Stimulated activated CD8-positive, alpha-beta memory T cell treated with anti-CD3 and anti-CD28 coated beads, Interleukin-4, amount 100 ng/mL, for 1 hour (primary cell): ENCODE results near the gene SLC22A7.

Experiments used
- DNase-seq, 2 donors: peaks; one replicate each; pipeline ENCODE4 v3.0.0-alpha.2; 2020; ENCODE audit warnings: low read depth in 2 of 2, low spot score in 1 of 2

SLC22A7 gene

DNA sequence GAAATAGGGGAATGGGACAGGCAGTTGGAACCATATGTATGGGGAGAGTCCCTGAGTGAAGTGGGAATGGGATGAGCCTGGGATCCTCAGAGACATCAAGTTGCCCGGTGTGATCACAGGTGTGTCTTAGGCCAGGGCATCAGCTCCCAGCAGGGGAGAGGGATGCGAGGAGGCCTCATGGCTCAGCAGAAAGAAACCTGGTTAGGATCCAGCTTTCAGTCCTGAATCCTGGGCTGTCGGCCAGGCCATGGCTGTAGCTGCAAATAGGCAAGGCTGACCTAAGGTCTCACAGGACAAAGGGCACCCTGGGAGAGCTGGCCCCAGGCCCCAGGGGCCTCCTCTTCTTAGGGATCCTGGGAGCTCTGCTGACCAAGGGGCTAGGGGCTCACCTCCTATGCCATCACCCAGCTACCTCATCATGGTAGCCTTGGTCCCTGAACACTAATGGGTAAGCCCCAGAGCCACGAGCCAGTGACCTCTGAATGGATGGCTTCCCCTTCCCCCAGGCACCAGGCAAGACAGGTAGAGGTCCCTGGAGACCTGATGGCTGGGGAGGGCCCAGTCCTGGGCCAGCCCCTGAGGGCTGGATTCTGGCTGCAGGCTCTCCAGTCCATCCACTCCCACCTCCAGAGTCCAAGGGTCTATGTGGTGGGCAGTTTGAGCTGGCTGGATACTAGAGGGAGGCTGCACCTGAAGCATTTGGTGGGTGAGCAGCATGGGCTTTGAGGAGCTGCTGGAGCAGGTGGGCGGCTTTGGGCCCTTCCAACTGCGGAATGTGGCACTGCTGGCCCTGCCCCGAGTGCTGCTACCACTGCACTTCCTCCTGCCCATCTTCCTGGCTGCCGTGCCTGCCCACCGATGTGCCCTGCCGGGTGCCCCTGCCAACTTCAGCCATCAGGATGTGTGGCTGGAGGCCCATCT is at the start of gene SLC22A7:
SLC22A7 (plus strand) TSS at position 617 of the 921 bp plus-strand sequence; CDS start at position 716, 99 bp downstream.
- DNase-seq: no peak

GRCh38 chr6:43248791-43249190 is 49.3 kb upstream of the SLC22A7 start:
- DNase-seq: no peak

- DNase-seq: no peak
Observed at GRCh38 chr6:43250992-43251373, 47.1 kb upstream of the SLC22A7 start.

- no peak for DNase-seq
Observed at GRCh38 chr6:43253401-43253800, 44.7 kb upstream of the SLC22A7 start.

- DNase-seq: no peak
Observed at GRCh38 chr6:43254138-43254817, 43.8 kb upstream of the SLC22A7 start.

DNA sequence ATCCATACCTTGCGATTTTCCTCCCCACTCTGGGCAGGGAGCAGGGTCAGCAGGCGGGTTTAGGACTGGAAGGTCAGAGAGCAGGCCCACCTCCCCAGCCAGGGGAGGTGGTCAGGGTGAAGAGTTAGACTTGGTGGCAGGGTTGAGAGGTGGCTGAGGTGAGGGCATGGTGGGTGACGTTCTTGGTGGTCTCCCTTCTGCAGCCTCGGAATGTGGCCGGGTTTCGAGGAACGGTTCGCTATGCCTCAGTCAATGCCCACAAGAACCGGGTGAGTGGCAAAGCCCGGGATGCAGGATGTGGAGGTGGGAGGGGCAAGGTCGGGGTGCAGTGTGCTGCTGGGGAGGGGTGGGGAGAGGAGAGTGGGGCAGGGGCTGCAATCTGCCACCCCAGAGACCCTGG is 43.2 kb upstream of the SLC22A7 start:
- DNase-seq: no peak

DNA sequence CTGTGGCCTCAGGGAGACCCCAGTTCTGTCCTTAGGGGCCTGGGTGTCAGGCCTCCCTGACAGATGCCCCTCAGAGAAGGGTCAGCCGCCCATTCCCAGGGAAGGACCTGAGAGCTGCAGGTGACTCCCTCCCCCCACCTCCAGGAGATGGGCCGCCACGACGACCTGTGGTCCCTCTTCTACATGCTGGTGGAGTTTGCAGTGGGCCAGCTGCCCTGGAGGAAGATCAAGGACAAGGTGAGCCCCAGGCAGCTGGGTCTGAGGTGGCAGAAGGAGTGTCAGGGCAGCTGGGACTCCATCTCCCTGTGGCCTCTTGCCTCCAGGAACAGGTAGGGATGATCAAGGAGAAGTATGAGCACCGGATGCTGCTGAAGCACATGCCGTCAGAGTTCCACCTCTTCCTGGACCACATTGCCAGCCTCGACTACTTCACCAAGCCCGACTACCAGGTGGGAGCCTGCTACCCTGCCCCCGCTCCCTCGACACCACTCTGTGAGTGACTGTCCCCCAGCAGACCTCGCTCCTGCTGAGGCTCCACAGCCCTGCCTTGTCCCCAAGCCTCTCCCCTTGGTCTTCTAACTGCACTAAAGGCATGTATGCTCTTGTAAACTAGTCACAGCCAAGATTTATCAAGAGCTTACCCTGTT is 42.5 kb upstream of the SLC22A7 start:
- DNase-seq: no peak

GRCh38 chr6:43256670-43257366 is 41.2 kb upstream of the SLC22A7 start:
- no peak for DNase-seq

DNA sequence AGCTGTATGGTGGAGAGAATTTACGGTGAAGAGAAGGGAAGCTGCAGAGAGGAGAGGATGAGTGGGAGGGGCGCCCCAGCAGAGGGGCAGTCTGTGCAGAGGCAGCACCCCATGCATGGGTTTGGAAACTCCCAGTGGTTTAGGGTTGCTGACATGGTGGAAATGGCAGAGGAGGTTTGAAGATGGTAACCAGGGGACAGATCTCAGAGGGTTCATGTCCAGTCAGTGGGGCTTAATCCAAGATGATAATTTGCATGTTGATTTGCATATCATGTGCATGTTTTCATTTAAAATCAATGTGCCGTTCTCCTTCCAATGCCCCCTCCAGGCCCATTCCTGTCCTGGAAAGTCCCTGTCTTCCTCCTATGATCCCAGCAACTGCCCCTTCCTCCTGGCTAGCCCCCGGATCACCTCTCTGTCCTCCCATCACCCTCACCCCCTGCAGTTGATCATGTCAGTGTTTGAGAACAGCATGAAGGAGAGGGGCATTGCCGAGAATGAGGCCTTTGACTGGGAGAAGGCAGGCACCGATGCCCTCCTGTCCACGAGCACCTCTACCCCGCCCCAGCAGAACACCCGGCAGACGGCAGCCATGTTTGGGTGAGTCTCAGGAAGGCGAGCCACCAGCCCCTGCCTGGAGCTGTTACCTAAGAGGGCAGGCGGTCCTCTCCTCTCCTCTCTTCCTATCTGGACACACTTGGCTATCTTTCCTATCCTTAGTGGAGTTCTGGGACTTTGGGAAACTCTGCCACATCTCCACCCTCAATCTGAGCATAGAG is 40.5 kb upstream of the SLC22A7 start:
- DNase-seq: no peak

DNA sequence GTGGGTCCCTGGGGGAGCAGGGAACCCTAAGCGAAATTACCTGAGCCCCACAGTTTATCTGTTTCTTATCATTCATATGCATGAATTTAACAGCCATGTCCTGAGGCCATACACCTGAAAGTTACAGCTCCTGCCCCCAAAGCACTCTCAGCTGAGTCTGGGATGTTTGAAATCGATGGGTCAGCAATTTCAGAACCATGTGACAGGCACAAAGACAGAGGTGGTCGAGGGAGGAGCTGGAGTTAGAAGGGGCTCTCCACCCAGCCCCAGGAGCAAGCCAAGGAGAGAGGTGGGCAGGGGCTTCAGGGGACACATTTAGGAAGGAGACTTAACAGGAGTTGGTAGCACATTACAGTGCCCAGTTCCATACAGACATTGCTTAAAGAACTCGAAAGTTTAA is 39.9 kb upstream of the SLC22A7 start:
- no peak for DNase-seq

- no peak for DNase-seq
Observed at GRCh38 chr6:43258807-43259686, 39.0 kb upstream of the SLC22A7 start.

DNA sequence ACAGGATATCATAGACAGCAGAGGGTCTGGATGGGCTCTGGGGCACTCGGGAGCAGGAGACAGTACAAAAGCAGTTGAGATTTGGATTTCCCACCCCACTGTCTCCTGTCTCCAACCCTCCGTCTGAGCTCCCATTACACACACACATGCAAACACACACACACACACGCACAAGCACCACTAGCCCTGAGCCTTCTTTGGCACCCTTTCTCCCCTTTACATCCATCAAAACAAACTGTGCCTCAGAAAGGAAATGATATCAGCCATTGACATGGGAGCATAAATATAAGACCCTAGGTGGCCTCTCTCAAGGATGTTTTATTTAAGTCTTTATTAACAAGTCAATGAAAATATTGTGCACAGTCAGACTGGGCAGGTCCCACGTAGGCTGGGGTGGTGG is 37.3 kb upstream of the SLC22A7 start:
- DNase-seq: no peak

GRCh38 chr6:43261198-43261597 is 36.9 kb upstream of the SLC22A7 start:
- DNase-seq: no peak

DNA sequence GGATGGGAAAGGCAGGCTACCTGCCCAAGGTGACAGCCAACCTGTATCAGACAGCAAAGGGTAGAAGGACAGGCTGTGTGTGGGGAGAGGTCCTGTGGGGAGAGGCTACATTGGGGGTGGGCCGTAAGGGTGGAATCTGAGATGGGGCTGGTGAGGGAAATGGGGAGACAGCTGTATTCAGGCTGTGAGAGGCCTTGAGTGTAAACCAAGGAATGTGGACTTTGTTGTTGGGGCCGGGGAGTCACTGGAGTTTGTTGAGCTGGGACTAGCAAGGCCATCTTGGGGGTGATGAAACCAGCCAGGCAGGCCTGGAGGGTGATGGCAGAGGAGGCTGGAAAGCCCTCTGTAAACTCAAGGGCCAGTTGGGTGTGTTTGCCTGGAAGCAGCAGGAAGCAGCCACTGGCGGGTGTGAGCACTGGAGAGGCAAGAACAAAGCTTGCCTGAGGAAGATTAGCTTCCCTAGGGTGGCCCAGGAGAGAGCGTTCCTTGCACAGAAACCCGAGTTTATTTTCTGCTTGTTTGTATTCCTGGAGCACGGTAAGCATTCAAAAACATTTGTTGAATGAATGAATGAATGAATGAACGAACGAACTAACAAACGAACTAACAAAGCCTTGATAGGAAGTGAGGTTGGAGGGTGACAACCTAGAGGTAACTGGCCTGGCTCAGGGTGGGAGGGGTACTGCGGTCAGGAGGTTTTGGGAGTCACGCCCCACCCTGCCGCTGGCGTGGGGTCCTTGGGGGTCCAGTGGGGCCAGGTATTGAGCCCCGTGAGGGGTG is 35.9 kb upstream of the SLC22A7 start:
- DNase-seq: no peak

DNA sequence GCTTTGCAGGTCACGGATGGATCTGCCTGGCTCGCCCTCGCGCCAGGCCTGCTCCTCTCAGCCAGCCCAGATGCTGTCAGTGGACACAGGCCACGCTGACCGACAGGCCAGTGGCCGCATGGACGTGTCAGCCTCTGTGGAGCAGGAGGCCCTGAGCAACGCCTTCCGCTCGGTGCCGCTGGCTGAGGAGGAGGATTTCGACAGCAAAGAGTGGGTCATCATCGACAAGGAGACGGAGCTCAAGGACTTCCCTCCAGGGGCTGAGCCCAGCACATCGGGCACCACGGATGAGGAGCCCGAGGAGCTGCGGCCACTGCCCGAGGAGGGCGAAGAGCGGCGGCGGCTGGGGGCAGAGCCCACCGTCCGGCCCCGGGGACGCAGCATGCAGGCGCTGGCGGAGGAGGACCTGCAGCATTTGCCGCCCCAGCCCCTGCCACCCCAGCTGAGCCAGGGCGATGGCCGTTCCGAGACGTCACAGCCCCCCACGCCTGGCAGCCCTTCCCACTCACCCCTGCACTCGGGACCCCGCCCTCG is 35.2 kb upstream of the SLC22A7 start:
- no peak for DNase-seq

DNA sequence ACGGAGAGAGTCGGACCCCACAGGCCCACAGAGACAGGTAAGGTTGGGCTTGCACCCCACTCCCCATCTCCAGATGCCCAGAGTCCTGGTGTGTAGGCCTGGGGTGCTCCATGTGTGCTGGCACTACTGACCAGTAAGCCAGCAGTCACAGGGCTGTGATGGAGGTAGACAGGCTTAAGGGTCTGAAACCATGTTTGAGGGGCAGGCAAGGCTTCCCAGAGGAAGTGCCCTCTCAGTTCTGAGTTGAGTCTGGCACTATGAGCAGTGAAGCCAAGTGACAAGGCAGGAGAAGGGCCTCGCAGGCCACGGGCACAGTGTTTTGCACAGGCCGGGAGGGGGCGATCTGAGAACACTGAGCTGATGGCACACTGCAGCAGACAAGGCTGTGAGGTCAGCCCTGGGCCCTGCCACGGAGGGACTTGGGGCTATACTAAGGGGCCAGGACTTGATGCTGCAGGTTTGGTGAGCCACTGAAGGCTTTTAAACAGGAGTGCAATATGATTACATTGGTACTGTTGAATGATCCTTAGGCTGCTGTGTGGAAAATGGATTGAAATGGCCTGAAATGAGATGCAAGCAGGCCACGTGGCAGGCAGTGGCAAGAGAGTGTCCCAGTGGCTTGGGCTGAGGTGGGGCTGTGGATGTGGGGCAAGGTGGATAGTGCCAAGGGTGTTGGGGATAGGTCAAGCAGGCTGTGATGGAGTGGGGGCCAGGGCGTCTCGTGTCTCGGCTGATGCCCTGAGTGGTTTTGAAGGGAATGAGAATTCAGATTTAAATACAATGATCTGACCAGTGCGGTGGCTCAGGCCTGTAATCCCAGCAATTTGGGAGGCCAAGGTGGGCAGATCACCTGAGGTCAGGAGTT is 34.5 kb upstream of the SLC22A7 start:
- peak; percentile 51 to 53 for DNase-seq

GRCh38 chr6:43264599-43265145 is 33.4 kb upstream of the SLC22A7 start:
- DNase-seq: no peak
